DMS53 (cell line): ENCODE measurements around the gene SMCHD1.

Experiments used
- DNase-seq: peaks from one replicate; lab custom pipeline; 2025; lab: John Stamatoyannopoulos, UW

SMCHD1 gene

DNA sequence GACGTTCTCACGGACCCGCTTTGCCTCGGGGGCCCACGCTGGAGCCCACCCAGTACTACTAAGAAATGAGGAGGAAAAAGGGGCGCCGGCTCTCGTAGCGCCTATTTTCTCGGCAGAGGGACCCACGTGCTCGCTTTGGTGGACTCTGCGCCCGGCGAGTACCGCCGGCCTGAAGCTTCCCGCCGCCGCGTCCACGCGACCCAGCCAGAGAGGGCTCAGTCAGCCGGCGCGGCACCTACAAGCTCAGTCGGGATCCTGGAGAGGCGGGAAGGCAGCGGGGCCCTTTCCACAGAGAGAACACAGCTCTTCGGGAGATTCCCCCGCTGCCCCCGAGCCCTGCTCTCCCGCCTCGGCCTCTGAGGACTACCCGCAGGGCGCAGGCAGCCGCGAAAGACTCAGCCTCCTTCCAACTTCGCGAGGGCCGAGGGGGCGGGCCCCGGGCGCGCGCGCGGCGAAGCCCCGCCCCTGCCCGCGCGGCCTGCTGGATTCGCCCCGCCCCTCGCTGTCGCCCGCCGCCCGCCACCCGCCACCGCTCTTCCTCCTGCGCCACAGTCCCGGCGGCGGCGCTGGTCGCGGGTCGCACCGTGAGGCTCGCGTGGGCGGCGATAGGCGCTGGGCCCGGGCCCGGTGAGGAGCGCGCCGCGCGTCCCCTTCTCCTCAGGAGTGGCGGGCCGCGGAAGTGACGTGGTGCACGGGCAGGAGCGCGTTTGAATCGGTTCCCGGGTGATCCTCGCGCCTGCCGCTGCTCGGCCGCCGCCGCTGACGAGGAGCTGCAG, at the start of gene SMCHD1:
Gene SMCHD1, plus strand, starts transcription at position 549 of the 776 bp plus-strand sequence. CDS start 350 bp downstream, outside the sequence.
- peak; percentile 98 for DNase-seq

- no peak for DNase-seq
These were observed 49.2 kb upstream of the SMCHD1 start for GRCh38 chr18:2606335-2606734.

DNA sequence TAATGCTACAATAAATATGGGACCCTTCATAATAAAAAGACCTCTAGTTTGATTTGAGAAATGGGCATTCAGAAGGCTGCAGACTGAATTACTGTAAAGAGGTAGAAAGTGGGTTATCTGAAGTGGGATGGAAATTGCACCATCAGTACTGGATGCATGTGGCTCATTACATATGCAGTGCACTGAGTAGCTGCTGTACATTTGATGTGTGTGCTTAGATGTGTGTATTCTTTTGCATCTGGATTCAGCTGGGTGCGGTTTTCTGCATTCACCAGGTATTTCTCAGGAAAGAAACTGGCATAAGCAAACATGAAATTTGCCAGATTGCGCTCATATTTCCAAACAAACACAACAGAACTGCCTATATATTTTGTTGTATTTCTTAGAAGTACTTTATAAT, 45.9 kb upstream of the SMCHD1 start:
- no peak for DNase-seq

DNA sequence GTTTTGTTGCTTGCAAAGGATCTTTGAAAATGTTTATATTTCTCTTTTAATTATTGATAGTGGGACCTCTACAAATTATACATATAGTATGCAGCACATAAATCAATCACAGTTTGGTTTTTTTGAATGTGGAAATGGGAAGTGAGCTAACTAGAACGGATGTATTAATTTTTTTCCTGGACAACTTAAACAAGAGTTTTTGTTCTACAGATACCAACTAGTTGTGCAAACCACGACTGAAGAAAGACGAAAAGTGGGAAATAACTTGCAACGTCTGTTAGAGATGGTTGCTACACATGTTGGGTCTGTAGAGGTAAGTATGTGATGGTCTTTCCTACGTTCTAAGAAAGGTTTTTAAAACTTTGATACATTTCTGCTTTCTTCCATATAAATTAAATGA, 45.0 kb upstream of the SMCHD1 start:
- DNase-seq, result no peak

GRCh38 chr18:2612996-2613395, 42.5 kb upstream of the SMCHD1 start:
- DNase-seq, result no peak

DNA sequence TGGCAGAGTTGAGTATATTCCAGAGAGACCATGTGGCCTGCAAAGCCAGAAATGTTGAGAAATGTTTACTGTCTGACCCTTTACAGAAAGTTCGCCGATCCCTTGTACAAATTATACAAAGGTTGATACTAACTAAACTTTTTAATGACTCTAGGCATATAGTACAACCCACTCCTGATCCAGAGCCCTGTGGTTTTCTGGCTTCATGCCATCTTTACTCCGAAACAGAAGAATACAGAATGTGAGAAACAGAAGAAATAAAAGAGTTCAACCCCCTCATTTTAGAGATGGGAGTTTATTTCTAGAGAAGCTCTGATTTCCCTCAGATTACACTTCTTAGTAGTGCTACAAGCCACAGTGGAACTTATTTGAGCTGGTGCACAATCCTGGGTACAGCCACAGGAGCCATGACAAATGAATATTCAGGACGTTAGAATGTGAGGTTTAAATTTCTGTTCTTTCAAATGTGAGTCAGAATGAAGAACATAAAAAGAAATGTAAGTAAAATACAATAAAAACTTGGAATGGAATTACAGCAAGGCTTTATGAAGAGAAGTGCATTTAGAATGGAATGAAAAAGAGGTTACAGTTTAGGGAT, 38.0 kb upstream of the SMCHD1 start:
- no peak for DNase-seq

GRCh38 chr18:2618009-2618408, 37.5 kb upstream of the SMCHD1 start:
- no peak for DNase-seq

- no peak for DNase-seq
These were observed 30.3 kb upstream of the SMCHD1 start for GRCh38 chr18:2625217-2625616.

GRCh38 chr18:2627821-2628276, 27.7 kb upstream of the SMCHD1 start:
- peak; percentile 66 for DNase-seq

GRCh38 chr18:2629003-2629402, 26.5 kb upstream of the SMCHD1 start:
- DNase-seq, result no peak

DNA sequence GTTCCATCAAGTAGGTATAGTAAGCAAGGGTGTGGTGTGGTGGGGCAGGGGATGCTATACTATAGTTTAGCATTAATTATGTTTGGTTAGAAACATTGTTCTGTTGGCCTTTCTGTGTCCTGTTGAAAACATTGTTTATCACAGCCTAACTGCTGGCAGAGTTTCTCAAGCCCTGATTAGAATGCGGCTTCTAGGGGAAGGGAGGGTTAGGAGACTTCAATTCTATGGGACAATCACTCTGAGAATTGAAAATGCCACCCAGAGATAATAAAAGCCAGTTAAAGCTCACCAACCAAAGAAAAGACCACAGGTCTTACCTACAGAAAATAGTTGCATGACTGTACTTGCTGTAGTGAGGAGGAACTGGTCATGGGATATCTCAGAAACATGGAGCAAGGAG, 19.9 kb upstream of the SMCHD1 start:
- no peak for DNase-seq

GRCh38 chr18:2636126-2636631, 19.3 kb upstream of the SMCHD1 start:
- DNase-seq, result no peak

DNA sequence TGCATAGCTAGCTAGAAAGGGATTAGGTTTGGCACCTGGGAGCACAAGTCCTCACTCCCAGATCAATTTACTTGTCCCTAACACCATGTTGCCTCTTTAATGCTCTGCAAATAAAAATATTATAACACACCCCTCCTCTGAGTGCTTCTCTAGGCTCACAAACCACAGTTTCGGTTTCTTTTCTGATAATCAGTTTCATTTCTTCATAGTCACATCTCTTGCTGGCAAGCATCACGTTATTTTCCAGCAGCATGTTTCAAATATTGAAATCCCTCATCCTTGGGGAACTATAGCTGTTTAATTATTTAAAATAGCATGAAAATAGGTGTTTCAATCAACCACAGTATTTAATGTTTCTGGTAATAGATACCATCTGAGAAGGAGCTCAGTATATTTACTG, 13.9 kb upstream of the SMCHD1 start:
- peak; percentile 25 for DNase-seq

GRCh38 chr18:2642771-2643170, 12.8 kb upstream of the SMCHD1 start:
- no peak for DNase-seq

GRCh38 chr18:2644535-2644934, 11.0 kb upstream of the SMCHD1 start:
- DNase-seq, result no peak

DNA sequence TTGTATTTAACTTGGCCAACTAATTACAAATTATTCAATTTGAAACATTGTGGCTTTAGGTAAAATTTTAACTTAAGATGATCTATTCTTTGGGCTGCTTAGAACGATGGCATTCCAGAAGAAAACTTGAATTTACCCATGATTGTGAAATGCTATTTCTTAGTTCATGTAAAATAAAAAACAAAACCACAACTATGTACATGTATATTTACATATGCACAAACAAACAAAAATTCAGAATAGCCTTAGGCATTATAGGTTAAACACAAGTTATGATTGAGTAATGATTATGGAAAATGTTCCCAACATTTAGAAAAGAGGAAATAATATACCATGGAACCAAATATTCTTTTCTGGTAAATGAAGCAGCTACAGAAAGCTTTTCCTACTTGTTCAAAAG, 3.5 kb upstream of the SMCHD1 start:
- no peak for DNase-seq

DNA sequence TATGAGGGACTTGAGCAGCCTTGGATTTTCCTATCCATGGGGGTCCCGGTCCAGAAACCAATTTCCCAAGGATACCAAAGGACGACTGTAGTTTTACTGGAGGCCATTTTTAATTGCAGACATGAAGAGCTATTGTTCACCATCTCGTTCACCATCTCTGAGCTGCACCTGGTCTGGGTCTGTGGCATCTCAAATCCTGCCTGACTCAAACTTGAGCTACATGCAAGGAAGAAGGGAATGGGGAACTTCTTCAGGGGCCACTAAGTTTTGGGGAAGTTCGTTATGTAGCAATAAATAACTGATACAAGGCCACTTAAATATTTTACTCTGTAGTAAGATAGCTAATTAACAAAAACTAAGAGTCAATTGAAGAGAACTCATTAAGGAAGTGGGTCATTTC, 2.1 kb upstream of the SMCHD1 start:
- peak; percentile 16 for DNase-seq

GRCh38 chr18:2654169-2654927, 1.2 kb upstream of the SMCHD1 start:
- DNase-seq, result no peak

DNA sequence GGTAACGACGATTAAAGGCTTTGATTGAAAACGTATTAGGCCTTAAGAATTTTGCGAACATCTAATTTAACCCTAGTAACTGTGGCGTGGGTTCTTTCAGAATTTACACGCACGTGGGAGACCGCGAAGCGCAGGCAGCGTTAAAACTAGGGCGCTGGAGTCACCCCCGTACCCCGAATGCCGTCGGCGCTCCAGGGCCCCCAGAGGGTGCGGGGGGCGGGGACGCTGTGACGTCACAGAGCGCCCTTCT, 673 bp upstream of the SMCHD1 start:
- peak; percentile 73 for DNase-seq

GRCh38 chr18:2655954-2656236, 369 bp downstream of the SMCHD1 start:
- peak; percentile 94 for DNase-seq

- DNase-seq, result peak; percentile 92
These were observed 883 bp downstream of the SMCHD1 start for GRCh38 chr18:2656237-2656980.

GRCh38 chr18:2656981-2657512, 1.5 kb downstream of the SMCHD1 start:
- no peak for DNase-seq
